GM23338 (cell line): ENCODE measurements around the gene ADAMTS15. TPM values are rescaled to one million over a fixed set of nuclear protein-coding genes. Genes with fewer than 3 reads are reported as not detected.

Experiments used
- ATAC-seq: fragments of 200-7000 bp; cut with Tn5 transposase; 3 replicates; pipeline ENCODE4 v1.9.1; 2020
- DNase-seq: peaks from one replicate; pipeline ENCODE4 v3.0.0-alpha.2; 2015; ENCODE audit warnings: low spot score
- H2AFZ ChIP-seq: fragments of 200-600 bp; sonication (generic); 2 replicates; pipeline ENCODE4 v1.8.0; 2016; ENCODE audit warnings: antibody characterized with exemption, mild to moderate bottlenecking, moderate library complexity
- H3F3A ChIP-seq: fragments of 200-600 bp; sonication (generic); replicated peaks from 2 replicates; pipeline ENCODE4 v1.8.0; 2017; ENCODE audit warnings: antibody characterized with exemption, mixed run types, low read depth
- H3K27ac ChIP-seq: fragments of 200-600 bp; sonication (generic); 2 replicates; pipeline ENCODE4 v1.6.1; 2016; ENCODE audit warnings: low read depth
- H3K27me3 ChIP-seq: fragments of 200-600 bp; sonication (generic); 2 replicates; pipeline ENCODE4 v1.8.0; 2016; ENCODE audit warnings: mild to moderate bottlenecking, mixed run types, moderate library complexity; ENCODE audit not compliant: insufficient read depth
- H3K36me3 ChIP-seq: fragments of 200-600 bp; sonication (generic); 2 replicates; pipeline ENCODE4 v1.8.0; 2016; ENCODE audit warnings: mild to moderate bottlenecking; ENCODE audit not compliant: insufficient read depth
- H3K4me1 ChIP-seq: fragments of 200-600 bp; sonication (generic); 2 replicates; pipeline ENCODE4 v1.8.0; 2016; ENCODE audit warnings: mild to moderate bottlenecking, moderate library complexity; ENCODE audit not compliant: insufficient read depth
- H3K4me2 ChIP-seq: fragments of 200-600 bp; sonication (generic); 2 replicates; pipeline ENCODE4 v1.7.1; 2017; ENCODE audit warnings: mixed run types
- H3K4me3 ChIP-seq: fragments of 200-600 bp; sonication (generic); 2 replicates; pipeline ENCODE4 v1.6.1; 2016; ENCODE audit warnings: mixed run types
- H3K79me2 ChIP-seq: fragments of 200-600 bp; sonication (generic); replicated peaks from 2 replicates; pipeline ENCODE4 v1.8.0; 2017; ENCODE audit warnings: mild to moderate bottlenecking; ENCODE audit not compliant: insufficient read depth
- H3K9me2 ChIP-seq: fragments of 200-600 bp; sonication (generic); 2 replicates; pipeline ENCODE4 v1.8.0; 2017; ENCODE audit not compliant: insufficient read depth
- H4K20me1 ChIP-seq: fragments of 200-600 bp; sonication (generic); replicated peaks from 2 replicates; pipeline ENCODE4 v1.8.0; 2017; ENCODE audit warnings: mild to moderate bottlenecking; ENCODE audit not compliant: insufficient read depth
- H3K27ac Mint-ChIP-seq: 2 replicates; pipeline ENCODE4 v1.8.0; 2020; ENCODE audit warnings: inconsistent platforms, mild to moderate bottlenecking, moderate library complexity, mixed read lengths
- H3K27me3 Mint-ChIP-seq: 3 replicates; pipeline ENCODE4 v1.8.0; 2022; ENCODE audit warnings: low read depth, mild to moderate bottlenecking, moderate library complexity, mixed read lengths, inconsistent platforms; ENCODE audit not compliant: insufficient read depth, poor library complexity
- H3K36me3 Mint-ChIP-seq: 3 replicates; pipeline ENCODE4 v1.8.0; 2021; ENCODE audit warnings: low read depth, mild to moderate bottlenecking, inconsistent platforms, moderate library complexity, mixed read lengths
- H3K4me1 Mint-ChIP-seq: 3 replicates; pipeline ENCODE4 v1.8.0; 2020; ENCODE audit warnings: mild to moderate bottlenecking, inconsistent platforms, mixed read lengths
- H3K4me3 Mint-ChIP-seq: 3 replicates; pipeline ENCODE4 v1.8.0; 2021; ENCODE audit warnings: moderate library complexity, mild to moderate bottlenecking, inconsistent platforms, mixed read lengths
- H3K9me3 Mint-ChIP-seq: 3 replicates; pipeline ENCODE4 v1.8.0; 2020; ENCODE audit warnings: moderate library complexity, mild to moderate bottlenecking, inconsistent platforms, mixed read lengths
- CREB1 ChIP-seq: fragments of 250-450 bp; sonication (Bioruptor Pico); IDR thresholded peaks from 2 replicates; pipeline ENCODE4 v1.5.0; 2020; ENCODE audit warnings: low read depth, mild to moderate bottlenecking, moderate library complexity
- CTCF ChIP-seq, 2 experiments: fragments of 200-600 bp in 1 of 2; sonication (generic) in 1 of 2; conservative IDR thresholded peaks; 2 replicates each; pipeline versions ENCODE4 v1.5.1 to v1.6.1; 2016 to 2017; ENCODE audit warnings: antibody characterized with exemption in 2 of 2, low read depth in 2 of 2, mild to moderate bottlenecking in 2 of 2, moderate library complexity in 1 of 2
- ETS1 ChIP-seq: IDR thresholded peaks from 2 replicates; pipeline ENCODE4 v1.6.1; 2016; ENCODE audit warnings: antibody characterized with exemption
- EZH2 ChIP-seq: fragments of 200-600 bp; sonication (generic); IDR thresholded peaks from one replicate; pipeline ENCODE4 v1.8.0; 2017; ENCODE audit warnings: antibody characterized with exemption, mild to moderate bottlenecking, low read depth; ENCODE audit not compliant: unreplicated experiment
- EZH2phosphoT487 ChIP-seq: fragments of 200-600 bp; sonication (generic); IDR thresholded peaks from one replicate; pipeline ENCODE4 v1.8.1; 2018; ENCODE audit warnings: antibody characterized with exemption; ENCODE audit not compliant: unreplicated experiment
- POLR2AphosphoS5 ChIP-seq: IDR thresholded peaks from 2 replicates; pipeline ENCODE4 v1.6.1; 2016; ENCODE audit warnings: antibody characterized with exemption, low read depth
- REST ChIP-seq: IDR thresholded peaks from one replicate; pipeline ENCODE4 v1.6.1; 2018; ENCODE audit warnings: antibody characterized with exemption; ENCODE audit not compliant: unreplicated experiment
- STAT1 ChIP-seq: IDR thresholded peaks from one replicate; pipeline ENCODE4 v1.6.1; 2016; ENCODE audit warnings: antibody characterized with exemption; ENCODE audit not compliant: unreplicated experiment
- ZNF114 ChIP-seq: fragments of 250-450 bp; sonication (Bioruptor Pico); IDR thresholded peaks from 2 replicates; pipeline ENCODE4 v1.5.0; 2020; ENCODE audit warnings: mild to moderate bottlenecking, moderate library complexity
- ZNF331 ChIP-seq: fragments of 250-450 bp; sonication (Bioruptor Pico); IDR thresholded peaks from 2 replicates; pipeline ENCODE4 v1.5.0; 2020; ENCODE audit warnings: low read depth, mild to moderate bottlenecking, moderate library complexity
- ZNF462 ChIP-seq: fragments of 250-450 bp; sonication (Bioruptor Pico); IDR thresholded peaks from 2 replicates; pipeline ENCODE4 v1.5.0; 2020; ENCODE audit warnings: mild to moderate bottlenecking, moderate library complexity
- polyA plus RNA-seq: library from polyadenylated mRNA; unstranded; fragments of >200 nt; fragmentation: Nextera tagmentation; extraction: Ambion mirVana; gene quantifications from 2 replicates; pipeline ENCODE4 v1.2.1, GENCODE V29; 2016
- total RNA-seq: library from RNA; depleted of rRNA; stranded (reverse); fragments of >200 nt; shearing (Covaris generic); gene quantifications from 2 replicates; pipeline ENCODE4 v1.2.3, GENCODE V29; 2014

The ADAMTS15 gene
- total and polyA plus RNA-seq, 2 experiments from 2014 or later, result 0.42 to 5.6 TPM

- H3K36me3 Mint-ChIP-seq, result peaks cover 22% of the 10 kb centered on the region
- Histone ChIP-seq H3K79me2 (no peaks in the 10 kb centered on the region), H4K20me1 (no peaks in the 10 kb centered on the region), H3K4me1 (no peaks in the 10 kb centered on the region), H3K27ac (no peak overlapping the region), H3K36me3 (no peaks in the 10 kb centered on the region), H2AFZ (no peak overlapping the region), H3K9me2 (peaks cover 5% of the 10 kb centered on the region; the same call in 1 of the 2 replicates), H3F3A (no peaks in the 10 kb centered on the region), H3K4me3 (no peak overlapping the region), H3K27me3 (no peaks in the 10 kb centered on the region), H3K4me2 (no peak overlapping the region)
- H3K27me3 Mint-ChIP-seq, result no peaks in the 10 kb centered on the region
- peaks cover 40% of the 10 kb centered on the region for H3K9me3 Mint-ChIP-seq
- no peak overlapping the region for H3K4me3 Mint-ChIP-seq
- H3K27ac Mint-ChIP-seq, result no peak overlapping the region
- TF ChIP-seq REST (no peak), POLR2AphosphoS5 (no peak), STAT1 (no peak), EZH2 (no peak), CTCF (conservative IDR thresholded peaks at IDR 0.05; ENCODE audit: low read depth in 2 of 2) (no peak), EZH2phosphoT487 (no peak), CREB1 (CRISPR knock-in tag) (no peak), ETS1 (no peak), ZNF331 (no peak), ZNF114 (CRISPR knock-in tag) (no peak), ZNF462 (CRISPR knock-in tag) (no peak)
- ATAC-seq (peak; percentile 36; the same call in 2 of the 3 replicates), DNase-seq (no peak)
- H3K4me1 Mint-ChIP-seq, result peaks cover 8% of the 10 kb centered on the region; the same call in 2 of the 3 replicates
Measured at GRCh38 chr11:130509942-130510341, 61.5 kb downstream of the ADAMTS15 start.
